ENCODE data around the gene KIF2C.

KIF2C gene

GRCh38 chr1:44739307-44740178, at the start of gene KIF2C:
TSS of gene KIF2C (plus strand) at chr1:44739837. CDS start at chr1:44739933, 96 bp downstream.
- H3K27ac ChIP-seq, result peak within 1 kb of the TSS; percentile 93
- no peak for TF ChIP-seq ZFX (IDR thresholded peaks at IDR 0.05)
- no peak for TF ChIP-seq CTCF (conservative IDR thresholded peaks at IDR 0.05)

GRCh38 chr1:44693159-44693558, 46.5 kb upstream of the KIF2C start:
- TF ChIP-seq ZFX (IDR thresholded peaks at IDR 0.05) (no peak), CTCF (conservative IDR thresholded peaks at IDR 0.05) (no peak)
- H3K27ac ChIP-seq, result no peak overlapping the region

- no peak overlapping the region for H3K27ac ChIP-seq
- no peak for TF ChIP-seq ZFX (IDR thresholded peaks at IDR 0.05)
These were observed 45.7 kb upstream of the KIF2C start for GRCh38 chr1:44693900-44694299.

- H3K27ac ChIP-seq, result no peak overlapping the region
- TF ChIP-seq CTCF (conservative IDR thresholded peaks at IDR 0.05) (no peak), ZFX (IDR thresholded peaks at IDR 0.05) (no peak)
These were observed 44.7 kb upstream of the KIF2C start for GRCh38 chr1:44694863-44695478.

GRCh38 chr1:44695671-44696070, 44.0 kb upstream of the KIF2C start:
- H3K27ac ChIP-seq, result no peak overlapping the region

GRCh38 chr1:44696101-44696500, 43.5 kb upstream of the KIF2C start:
- H3K27ac ChIP-seq, result no peak overlapping the region
- TF ChIP-seq CTCF (conservative IDR thresholded peaks at IDR 0.05) (no peak), ZFX (IDR thresholded peaks at IDR 0.05) (no peak)

More at GRCh38 chr1:44695671-44696070, 44.0 kb upstream of the KIF2C start:
- no peak for TF ChIP-seq CTCF (conservative IDR thresholded peaks at IDR 0.05)
- no peak for TF ChIP-seq ZFX (IDR thresholded peaks at IDR 0.05)

GRCh38 chr1:44696789-44697345, 42.8 kb upstream of the KIF2C start:
- H3K27ac ChIP-seq, result no peak overlapping the region
- TF ChIP-seq ZFX (IDR thresholded peaks at IDR 0.05), result no peak
- no peak for TF ChIP-seq CTCF (conservative IDR thresholded peaks at IDR 0.05)

Measured in C4-2B (cell line).